Activated CD4-positive, alpha-beta memory T cell treated with anti-CD3 and anti-CD28 coated beads, Interleukin-2, amount 10 ng/mL, durations not matched to agents 7 days and 5 days (primary cell): ENCODE results near the gene OTOP2. TPM values are rescaled to one million over a fixed set of nuclear protein-coding genes. Genes with fewer than 3 reads are reported as not detected.
"Not testable (repeated sequence)": the region's sequence is repeated elsewhere in the genome, so short reads cannot be mapped to it uniquely, and the experiment has no call there.

Source experiments
- CTCF ChIA-PET: fragments of 350-600 bp; sonication (Branson Sonifier 250); formaldehyde crosslinking; loops from one replicate; lab custom pipeline; 2021; ENCODE audit warnings: antibody characterized with exemption, inconsistent platforms; lab: Charles Lee
- POLR2A ChIA-PET: fragments of 350-600 bp; sonication (Branson Sonifier 250); formaldehyde crosslinking; loops from one replicate; lab custom pipeline; 2021; ENCODE audit warnings: antibody characterized with exemption; lab: Charles Lee
- DNase-seq: peaks from one replicate; pipeline ENCODE4 v3.0.0-alpha.2; 2020
- H3K27ac Mint-ChIP-seq: one replicate; pipeline ENCODE4 v1.8.0; 2021; ENCODE audit warnings: mild to moderate bottlenecking, mixed read lengths
- H3K27me3 Mint-ChIP-seq: one replicate; pipeline ENCODE4 v1.8.0; 2021; ENCODE audit warnings: mixed read lengths
- H3K36me3 Mint-ChIP-seq: one replicate; pipeline ENCODE4 v1.8.0; 2021; ENCODE audit warnings: low read depth, mixed read lengths
- H3K4me1 Mint-ChIP-seq: one replicate; pipeline ENCODE4 v1.8.0; 2021; ENCODE audit warnings: mixed read lengths
- H3K4me3 Mint-ChIP-seq: one replicate; pipeline ENCODE4 v1.8.0; 2021; ENCODE audit warnings: mild to moderate bottlenecking, mixed read lengths
- H3K9me3 Mint-ChIP-seq: one replicate; pipeline ENCODE4 v1.8.0; 2021; ENCODE audit warnings: mixed read lengths
- total RNA-seq, 2 experiments: library from RNA; stranded (reverse); gene quantifications; one replicate each; pipeline ENCODE4 v1.2.3, GENCODE V29; 2021

OTOP2 gene
- total RNA-seq, 2 experiments from 2014 or later = not detected

DNA sequence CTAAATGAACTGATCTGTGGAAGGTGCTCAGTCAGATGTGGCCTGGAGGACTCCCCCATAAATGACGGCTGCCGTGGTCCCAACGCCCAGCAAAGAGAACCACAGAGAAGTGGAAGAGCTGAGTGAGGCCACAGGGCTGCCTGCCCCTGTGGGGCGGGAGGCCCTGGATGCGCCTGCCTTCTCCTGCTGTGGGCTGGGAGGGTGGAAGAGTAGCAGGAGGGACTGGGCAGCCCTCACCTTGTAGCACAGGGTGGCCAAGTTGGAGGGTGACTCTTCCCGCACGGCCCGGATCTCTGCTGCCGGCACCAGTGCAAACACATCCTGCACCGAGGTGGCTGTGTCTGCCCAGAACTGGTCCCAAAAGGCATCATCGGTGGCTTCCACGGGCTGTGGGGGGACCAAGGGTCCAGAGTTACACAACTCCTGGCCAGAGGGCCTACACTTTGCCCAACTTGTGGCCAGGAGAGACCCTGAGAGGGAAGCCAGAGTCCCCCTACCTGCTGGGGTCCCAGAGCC, 40.2 kb downstream of the OTOP2 start:
- H3K27ac Mint-ChIP-seq = no peak overlapping the region
- no peak for DNase-seq
- H3K27me3 Mint-ChIP-seq = peaks cover 3% of the 10 kb centered on the region
- ChIA-PET POLR2A (no interaction called here), CTCF (interaction anchor here (1.2 to 1.7 kb wide), 4 partner anchors 47 to 237 kb away, joined by 3 to 5 read pairs (median 4); no protein-coding TSS in a partner anchor)
- H3K4me1 Mint-ChIP-seq = peaks cover 7% of the 10 kb centered on the region
- H3K9me3 Mint-ChIP-seq = no peaks in the 10 kb centered on the region
- no peak overlapping the region for H3K4me3 Mint-ChIP-seq
- no peaks in the 10 kb centered on the region for H3K36me3 Mint-ChIP-seq

DNA sequence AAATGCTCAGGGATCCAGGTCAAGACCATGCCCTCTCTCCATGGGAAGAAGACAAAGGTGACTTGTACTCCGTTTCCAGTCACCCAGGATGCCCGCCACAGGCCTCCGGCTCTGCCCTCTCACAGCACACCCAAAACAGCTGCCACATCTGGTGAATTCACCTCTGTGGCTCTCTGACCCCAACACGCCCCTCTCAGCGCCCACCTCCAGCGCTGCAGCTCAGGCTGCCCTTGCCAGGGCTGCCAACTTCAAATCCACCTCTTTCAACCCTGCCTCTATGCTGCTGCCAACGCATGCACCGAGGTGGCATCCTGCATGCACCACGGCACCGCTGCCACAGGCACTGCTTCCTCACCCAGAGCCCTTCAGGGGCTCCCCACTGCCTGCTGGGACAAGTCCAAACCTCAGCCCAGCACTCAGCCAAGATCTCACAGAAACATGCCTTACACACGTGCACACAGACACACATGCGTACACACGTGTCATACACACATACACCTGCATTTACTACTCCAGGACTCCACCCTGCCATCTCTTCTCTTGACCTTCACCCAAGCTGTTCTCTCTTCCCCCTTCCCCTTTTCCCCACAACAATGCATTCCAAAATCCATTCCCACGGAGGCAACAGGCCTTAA, 41.0 kb downstream of the OTOP2 start:
- Mint-ChIP-seq H3K9me3 (no peaks in the 10 kb centered on the region), H3K27ac (no peak overlapping the region), H3K4me3 (no peak overlapping the region), H3K4me1 (peaks cover 7% of the 10 kb centered on the region), H3K36me3 (no peaks in the 10 kb centered on the region), H3K27me3 (peaks cover under 1% of the 10 kb centered on the region)
- no peak for DNase-seq
- ChIA-PET CTCF (no interaction called here), POLR2A (no interaction called here)

DNA sequence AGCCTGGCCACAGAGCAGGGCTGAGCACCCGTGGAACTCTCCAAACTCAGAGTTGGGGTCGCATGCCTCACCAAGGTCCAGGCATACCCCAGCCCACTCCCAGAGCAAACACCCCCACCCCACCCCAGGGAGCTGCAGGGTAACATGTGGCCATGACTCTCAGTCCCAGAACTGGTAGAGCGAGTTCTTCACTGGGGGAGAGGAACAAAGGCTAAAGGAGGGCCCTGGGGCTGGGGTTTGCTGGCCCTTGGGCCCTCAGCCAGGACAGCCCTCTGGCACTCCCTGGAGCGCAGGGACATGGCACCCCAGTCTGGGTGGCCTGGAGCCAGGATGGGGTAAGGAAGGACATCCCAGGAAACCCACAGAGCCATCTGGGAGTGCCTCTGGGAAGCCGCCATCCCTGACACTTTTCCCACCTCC, 44.3 kb downstream of the OTOP2 start:
- Mint-ChIP-seq H3K4me3 (no peak overlapping the region), H3K36me3 (no peaks in the 10 kb centered on the region), H3K27me3 (peaks cover 20% of the 10 kb centered on the region), H3K27ac (no peak overlapping the region), H3K4me1 (peaks cover 6% of the 10 kb centered on the region), H3K9me3 (no peaks in the 10 kb centered on the region)
- POLR2A ChIA-PET = interaction anchor here (0.9 kb wide), 1 partner anchor 44 kb away, joined by 4 read pairs; the partner anchor contains the start of gene MRPL58
- CTCF ChIA-PET = interaction anchor here (1.4 to 2.2 kb wide), 3 partner anchors 8 to 46 kb away, joined by 3 to 6 read pairs (median 4); partner anchors contain the start of gene USH1G
- no peak for DNase-seq

DNA sequence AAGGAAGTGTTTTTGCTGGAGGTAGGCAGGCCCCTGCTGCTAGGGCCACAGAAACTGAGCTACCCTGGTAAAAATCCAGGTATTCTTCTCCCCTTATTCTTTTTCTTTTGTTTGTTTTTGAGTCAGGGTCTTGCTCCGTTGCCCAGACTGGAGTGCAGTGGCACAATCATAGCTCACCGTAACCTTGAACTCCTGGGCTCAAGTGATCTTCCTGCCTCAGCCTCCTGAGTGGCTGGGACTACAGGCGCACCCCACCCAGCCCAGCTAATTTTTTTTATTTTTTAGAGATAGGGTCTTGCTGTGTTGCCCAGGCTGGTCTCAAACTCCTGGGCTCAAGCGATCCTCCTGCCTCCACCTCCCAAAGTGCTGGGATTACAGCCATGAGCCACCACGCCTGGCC, 45.4 kb downstream of the OTOP2 start:
- POLR2A ChIA-PET, H3K9me3 Mint-ChIP-seq, H3K4me1 Mint-ChIP-seq, H3K27ac Mint-ChIP-seq, H3K4me3 Mint-ChIP-seq, DNase-seq, H3K36me3 Mint-ChIP-seq: not testable (repeated sequence)
- peaks cover 21% of the 10 kb centered on the region for H3K27me3 Mint-ChIP-seq
- CTCF ChIA-PET = interaction anchor here (0.7 to 1.5 kb wide), 5 partner anchors 9 to 86 kb away, joined by 3 to 5 read pairs (median 3); partner anchors contain the start of gene USH1G

DNA sequence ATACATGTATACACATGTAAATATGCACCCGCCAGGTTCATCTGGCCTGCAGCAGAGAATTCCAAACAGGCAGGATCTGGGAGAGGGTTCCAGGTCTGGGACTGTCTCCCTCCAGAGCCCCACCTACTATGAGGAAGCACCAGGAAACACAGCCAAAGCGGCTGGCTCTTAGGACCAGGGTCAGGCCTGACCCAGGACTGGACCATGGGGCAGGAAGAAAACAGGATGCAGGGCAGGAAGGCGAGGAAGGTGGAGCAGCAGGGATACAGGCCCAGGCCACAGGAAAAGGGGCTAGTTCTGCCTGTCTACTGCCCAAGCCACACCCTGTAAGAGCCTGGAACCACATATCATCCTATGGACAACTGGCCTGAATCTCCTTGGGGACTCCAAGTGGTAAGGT, 46.3 kb downstream of the OTOP2 start:
- H3K4me3 Mint-ChIP-seq = no peak overlapping the region
- no peak overlapping the region for H3K27ac Mint-ChIP-seq
- H3K9me3 Mint-ChIP-seq = no peaks in the 10 kb centered on the region
- H3K36me3 Mint-ChIP-seq = no peaks in the 10 kb centered on the region
- H3K27me3 Mint-ChIP-seq = peaks cover 25% of the 10 kb centered on the region
- ChIA-PET CTCF (interaction anchor here (0.7 to 2.4 kb wide), 3 partner anchors 9 to 22 kb away, joined by 3 to 14 read pairs (median 6); partner anchors contain the start of gene CDR2L), POLR2A (interaction anchor here (0.9 kb wide), 1 partner anchor 13 kb away, joined by 3 read pairs; no protein-coding TSS in a partner anchor)
- peaks cover 6% of the 10 kb centered on the region for H3K4me1 Mint-ChIP-seq
- DNase-seq = no peak

DNA sequence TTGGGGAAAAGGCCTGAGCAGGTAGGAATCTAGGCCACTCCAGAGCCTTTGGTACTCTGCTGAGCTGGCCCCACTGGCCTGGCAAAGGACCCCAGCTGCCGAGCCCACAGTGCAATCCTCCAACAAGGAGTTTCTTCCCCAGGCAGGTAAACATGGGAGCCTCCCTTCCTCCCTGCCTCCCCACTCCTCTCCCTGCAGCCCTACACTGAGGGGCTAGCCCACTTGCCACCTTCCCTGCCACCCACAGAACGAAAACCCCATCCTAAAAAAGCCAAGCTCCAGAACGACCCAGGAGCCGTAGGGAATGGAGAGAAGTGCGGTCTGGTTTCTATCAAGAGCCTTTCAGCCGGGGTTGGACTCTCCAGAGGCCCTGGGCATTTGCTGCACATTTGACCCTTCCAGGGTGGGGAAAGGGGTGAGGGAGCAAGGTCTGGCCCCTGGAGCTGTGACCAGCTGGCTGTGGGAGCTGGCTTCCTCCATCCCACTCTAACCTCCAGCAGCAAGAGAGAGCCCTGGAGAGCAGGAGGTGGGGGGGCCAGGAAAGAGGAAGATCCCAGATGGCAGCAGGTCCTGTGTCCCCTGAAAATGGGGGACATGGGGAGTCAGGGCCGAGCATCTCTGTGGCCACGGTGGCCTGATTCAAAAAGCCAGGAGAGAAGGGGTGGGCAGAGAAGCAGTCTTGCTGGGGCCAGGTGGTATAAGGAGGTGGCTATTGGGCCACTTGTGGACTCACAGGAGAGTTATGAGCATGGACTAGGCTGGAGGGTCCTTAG, 47.2 kb downstream of the OTOP2 start:
- no peak for DNase-seq
- Mint-ChIP-seq H3K27me3 (peaks cover 29% of the 10 kb centered on the region), H3K4me1 (peaks cover 6% of the 10 kb centered on the region), H3K4me3 (peak overlapping the region; percentile 21), H3K36me3 (no peaks in the 10 kb centered on the region), H3K27ac (no peak overlapping the region), H3K9me3 (no peaks in the 10 kb centered on the region)
- ChIA-PET POLR2A (interaction anchor here (0.9 to 2.7 kb wide), 3 partner anchors 12 to 98 kb away, joined by 3 to 16 read pairs (median 3); partner anchors contain the start of genes FDXR and MRPL58), CTCF (interaction anchor here (0.6 to 2.4 kb wide), 4 partner anchors 10 to 232 kb away, joined by 3 to 14 read pairs (median 4); partner anchors contain the start of gene CDR2L)

DNA sequence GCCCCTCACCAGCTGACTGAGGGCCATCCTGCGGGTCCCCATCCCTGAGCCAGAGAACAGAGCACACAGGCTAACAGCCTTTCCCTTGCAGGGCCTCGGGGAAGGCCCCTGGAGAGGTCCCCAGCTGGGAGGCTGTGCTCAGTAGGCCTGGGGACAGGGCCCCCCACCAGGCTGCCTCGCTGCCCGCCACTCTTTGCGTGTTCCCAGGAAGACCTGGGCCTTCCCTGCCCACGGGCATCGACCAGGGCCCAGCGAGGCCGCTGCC, 47.7 kb downstream of the OTOP2 start:
- Mint-ChIP-seq H3K27ac (no peak overlapping the region), H3K9me3 (no peaks in the 10 kb centered on the region), H3K36me3 (no peaks in the 10 kb centered on the region), H3K4me1 (peaks cover 6% of the 10 kb centered on the region), H3K4me3 (peak overlapping the region; percentile 21), H3K27me3 (peaks cover 31% of the 10 kb centered on the region)
- DNase-seq = no peak
- ChIA-PET CTCF (interaction anchor here (0.6 to 2.4 kb wide), 4 partner anchors 10 to 232 kb away, joined by 3 to 14 read pairs (median 4); partner anchors contain the start of gene CDR2L), POLR2A (interaction anchor here (1.1 to 2.7 kb wide), 3 partner anchors 10 to 98 kb away, joined by 3 to 16 read pairs (median 5); partner anchors contain the start of genes FDXR and MRPL58)

DNA sequence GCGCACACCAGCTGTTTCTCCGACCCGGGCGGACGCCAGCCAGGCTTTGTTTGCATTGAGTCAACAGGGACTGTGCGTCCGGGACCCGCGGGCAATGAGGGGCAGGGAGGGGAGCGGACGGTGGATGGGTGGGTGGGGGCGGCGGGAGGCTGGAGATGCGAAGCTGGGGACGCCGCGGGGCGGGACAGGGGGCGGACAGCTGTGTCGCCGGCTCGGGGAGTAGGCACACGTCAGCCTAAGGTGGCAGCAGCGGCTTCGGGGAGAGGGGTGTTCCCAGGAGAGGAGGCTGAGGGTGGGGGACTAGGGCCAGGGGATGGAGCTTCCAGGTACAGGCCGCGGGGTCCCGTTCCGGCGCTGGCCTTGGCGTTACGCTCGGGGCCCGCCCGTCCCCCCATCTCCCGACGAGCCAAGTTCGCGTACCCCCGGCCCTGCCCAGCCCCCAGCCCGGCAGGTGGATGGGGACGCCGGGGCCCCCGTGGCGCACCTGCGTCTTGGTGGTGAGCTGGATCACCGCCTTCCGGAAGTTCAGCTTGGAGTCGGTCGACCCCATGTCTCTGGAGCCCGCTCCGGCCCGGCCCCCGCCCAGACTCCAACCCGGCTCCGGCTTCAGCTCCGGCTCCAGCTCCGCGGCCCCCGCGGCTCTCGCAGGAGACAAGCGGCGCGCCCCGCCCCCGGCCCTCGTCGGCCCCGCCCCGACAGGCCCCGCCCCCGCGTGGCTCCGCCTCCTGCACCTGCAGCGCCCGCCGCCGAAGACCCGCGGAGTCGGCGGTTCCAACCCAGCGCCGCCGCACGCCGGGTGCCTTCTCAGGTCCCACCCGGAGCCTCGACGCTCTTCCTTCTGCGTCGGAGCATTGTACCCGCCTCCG, 48.3 kb downstream of the OTOP2 start, which contains the start of gene HID1:
TSS of gene HID1 (minus strand) at position 653 of the 866 bp plus-strand sequence. CDS start at position 550, 103 bp downstream.
- H3K36me3 Mint-ChIP-seq = no peaks in the 10 kb centered on the region
- peaks cover 6% of the 10 kb centered on the region for H3K4me1 Mint-ChIP-seq
- peak within 1 kb of the TSS; percentile 72 for H3K4me3 Mint-ChIP-seq
- H3K27me3 Mint-ChIP-seq = peaks cover 33% of the 10 kb centered on the region
- DNase-seq = peak; percentile 76
- no peak within 1 kb of the TSS for H3K27ac Mint-ChIP-seq
- ChIA-PET POLR2A (interaction anchor here (0.8 to 2.7 kb wide), 4 partner anchors 11 to 216 kb away, joined by 4 to 16 read pairs (median 4); partner anchors contain the start of gene MRPL58), CTCF (interaction anchor here (0.6 to 2.6 kb wide), 6 partner anchors 11 to 231 kb away, joined by 3 to 16 read pairs (median 8); partner anchors contain the start of genes CDR2L and MRPL58)
- H3K9me3 Mint-ChIP-seq = no peaks in the 10 kb centered on the region

DNA sequence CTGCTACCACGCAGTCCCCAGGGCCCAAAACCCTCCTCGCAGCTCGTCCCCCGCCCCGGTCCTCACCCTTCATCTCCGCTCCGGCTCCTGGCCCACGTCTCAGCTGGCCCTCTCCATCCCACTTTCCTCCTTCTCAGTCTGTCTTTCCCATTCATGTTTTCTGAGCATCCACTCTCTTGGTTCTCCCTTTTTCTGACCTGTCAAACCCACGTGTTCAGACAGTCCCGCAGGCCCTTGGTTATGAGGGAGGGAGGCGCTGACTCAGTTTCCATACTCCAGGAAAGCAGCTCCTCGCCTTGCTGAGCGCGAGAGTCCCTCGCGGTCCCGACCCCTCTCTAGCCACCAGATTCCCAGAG, 48.9 kb downstream of the OTOP2 start:
- ChIA-PET POLR2A (interaction anchor here (1.3 to 2.7 kb wide), 4 partner anchors 10 to 216 kb away, joined by 4 to 16 read pairs (median 4); partner anchors contain the start of gene MRPL58), CTCF (interaction anchor here (0.6 to 2.6 kb wide), 5 partner anchors 10 to 108 kb away, joined by 4 to 16 read pairs (median 9); partner anchors contain the start of gene MRPL58)
- peak overlapping the region; percentile 72 for H3K4me3 Mint-ChIP-seq
- H3K36me3 Mint-ChIP-seq = no peaks in the 10 kb centered on the region
- H3K9me3 Mint-ChIP-seq = no peaks in the 10 kb centered on the region
- DNase-seq = no peak
- H3K27ac Mint-ChIP-seq = no peak overlapping the region
- H3K4me1 Mint-ChIP-seq = peaks cover 6% of the 10 kb centered on the region
- peaks cover 35% of the 10 kb centered on the region for H3K27me3 Mint-ChIP-seq

DNA sequence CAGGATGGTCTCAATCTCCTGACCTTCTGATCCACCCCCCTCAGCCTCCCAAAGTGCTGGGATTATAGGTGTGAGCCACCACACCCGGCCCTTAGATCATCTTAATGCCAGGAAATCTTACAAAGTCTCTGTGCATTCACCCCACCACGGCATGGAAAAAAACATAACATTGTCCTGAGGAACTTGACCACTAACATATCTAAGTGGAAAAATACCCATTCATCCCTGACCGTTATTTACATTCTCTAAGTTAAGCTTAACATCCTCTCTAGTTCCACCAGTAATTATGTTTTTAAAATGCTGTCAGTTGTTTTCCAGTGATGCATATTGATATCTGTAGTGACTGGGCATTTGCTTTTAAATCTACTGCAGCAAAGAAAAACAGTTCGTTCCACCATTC, 51.9 kb downstream of the OTOP2 start:
- H3K27me3 Mint-ChIP-seq = peaks cover 42% of the 10 kb centered on the region
- H3K4me1 Mint-ChIP-seq = peaks cover 8% of the 10 kb centered on the region
- ChIA-PET CTCF (interaction anchor here (0.9 kb wide), 1 partner anchor 12 kb away, joined by 3 read pairs; the partner anchor contains the start of gene CDR2L), POLR2A (no interaction called here)
- H3K9me3 Mint-ChIP-seq = no peaks in the 10 kb centered on the region
- H3K27ac Mint-ChIP-seq = no peak overlapping the region
- H3K4me3 Mint-ChIP-seq = no peak overlapping the region
- DNase-seq = no peak
- no peaks in the 10 kb centered on the region for H3K36me3 Mint-ChIP-seq

DNA sequence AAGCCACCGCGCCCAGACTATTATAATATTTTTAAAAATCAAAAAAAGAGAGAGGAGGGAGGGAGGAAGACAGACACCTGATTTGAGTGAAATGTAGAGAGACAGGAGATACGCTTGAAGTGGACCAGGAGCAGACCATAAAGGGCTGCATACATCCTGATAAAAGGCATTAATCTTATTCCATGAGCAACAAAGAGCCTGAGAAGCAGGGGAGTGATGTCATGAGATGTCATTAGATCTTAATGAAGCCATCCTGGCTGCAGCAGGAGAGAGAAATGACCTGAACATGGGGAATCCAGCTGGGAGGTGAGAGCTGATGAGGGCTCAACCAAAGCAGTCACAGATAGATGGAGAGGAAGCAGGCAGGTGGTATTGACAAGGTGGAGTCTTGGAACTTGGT, 53.7 kb downstream of the OTOP2 start:
- CTCF ChIA-PET = interaction anchor here (1.9 kb wide), 1 partner anchor 16 kb away, joined by 6 read pairs; no protein-coding TSS in a partner anchor
- H3K36me3 Mint-ChIP-seq = no peaks in the 10 kb centered on the region

More for the DNA sequence above, 53.7 kb downstream of the OTOP2 start:
- Mint-ChIP-seq H3K27ac (no peak overlapping the region), H3K27me3 (peaks cover 35% of the 10 kb centered on the region), H3K4me3 (no peak overlapping the region), H3K9me3 (no peaks in the 10 kb centered on the region), H3K4me1 (peaks cover 18% of the 10 kb centered on the region)
- POLR2A ChIA-PET = no interaction called here
- no peak for DNase-seq
